AG04450 (cell line): ENCODE data around the gene LELP1. TPM values are rescaled to one million over a fixed set of nuclear protein-coding genes. Genes with fewer than 3 reads are reported as not detected.

Source experiments
- CTCF ChIA-PET: fragments of 300-600, 350-600 bp; formaldehyde crosslinking; extraction: SDS; loops from one replicate; lab custom pipeline; 2022; ENCODE audit warnings: antibody characterized with exemption, inconsistent platforms; lab: Charles Lee
- POLR2A ChIA-PET: fragments of 350-600 bp; formaldehyde crosslinking; extraction: SDS; loops from one replicate; lab custom pipeline; 2021; ENCODE audit warnings: antibody characterized with exemption, inconsistent platforms; lab: Yijun Ruan, JAX
- DNase-seq: peaks from one replicate; pipeline ENCODE4 v3.0.0-alpha.2; 2011; ENCODE audit warnings: low read depth, low spot score
- H3K27ac ChIP-seq: one replicate; pipeline ENCODE4 v1.5.1; 2012; ENCODE audit warnings: low read depth, low read length, control low read depth
- H3K27me3 ChIP-seq: one replicate; pipeline ENCODE4 v1.6.0; 2012; ENCODE audit warnings: low read length; ENCODE audit not compliant: control insufficient read depth, insufficient read depth
- H3K4me3 ChIP-seq: 2 replicates; pipeline ENCODE4 v1.5.1; 2011; ENCODE audit warnings: mild to moderate bottlenecking, low read depth, low read length, control low read depth
- H3K9me3 ChIP-seq: 2 replicates; pipeline ENCODE4 v1.5.1; 2012; ENCODE audit warnings: low read length; ENCODE audit not compliant: control insufficient read depth, insufficient read depth
- polyA plus RNA-seq: library from polyadenylated mRNA; depleted of rRNA; stranded (reverse); fragments of >200 nt; gene quantifications from 2 replicates; pipeline ENCODE4 v1.2.3, GENCODE V29; 2011
- TF ChIP-seq, protein P1 (sequence below): IDR thresholded peaks from 2 replicates; pipeline ENCODE4 v1.5.1; 2011; ENCODE audit warnings: low read depth, low read length, control low read depth, inconsistent platforms

The LELP1 gene
- polyA plus RNA-seq, 1 experiment = not detected

DNA sequence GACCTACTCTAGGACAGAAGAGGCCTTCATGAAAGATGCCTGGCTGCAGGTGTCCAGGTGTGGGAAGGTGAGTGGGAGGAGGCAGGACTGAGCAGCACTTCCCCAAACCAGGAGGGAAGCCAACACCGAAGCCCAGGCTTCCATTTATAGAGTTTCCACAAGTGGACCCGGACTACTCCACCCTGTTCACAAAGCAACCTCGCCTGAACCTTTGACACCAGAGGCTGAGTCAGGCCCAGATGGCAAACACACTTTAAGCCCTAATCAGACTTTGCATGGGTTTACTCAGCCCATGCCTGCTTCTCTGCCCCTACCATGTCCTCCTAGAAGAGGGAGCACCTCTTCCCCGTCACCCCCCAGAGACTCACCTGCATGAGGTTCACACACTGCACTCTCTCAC lies 28.1 kb downstream of the LELP1 start:
- TF ChIP-seq, protein P1, sequence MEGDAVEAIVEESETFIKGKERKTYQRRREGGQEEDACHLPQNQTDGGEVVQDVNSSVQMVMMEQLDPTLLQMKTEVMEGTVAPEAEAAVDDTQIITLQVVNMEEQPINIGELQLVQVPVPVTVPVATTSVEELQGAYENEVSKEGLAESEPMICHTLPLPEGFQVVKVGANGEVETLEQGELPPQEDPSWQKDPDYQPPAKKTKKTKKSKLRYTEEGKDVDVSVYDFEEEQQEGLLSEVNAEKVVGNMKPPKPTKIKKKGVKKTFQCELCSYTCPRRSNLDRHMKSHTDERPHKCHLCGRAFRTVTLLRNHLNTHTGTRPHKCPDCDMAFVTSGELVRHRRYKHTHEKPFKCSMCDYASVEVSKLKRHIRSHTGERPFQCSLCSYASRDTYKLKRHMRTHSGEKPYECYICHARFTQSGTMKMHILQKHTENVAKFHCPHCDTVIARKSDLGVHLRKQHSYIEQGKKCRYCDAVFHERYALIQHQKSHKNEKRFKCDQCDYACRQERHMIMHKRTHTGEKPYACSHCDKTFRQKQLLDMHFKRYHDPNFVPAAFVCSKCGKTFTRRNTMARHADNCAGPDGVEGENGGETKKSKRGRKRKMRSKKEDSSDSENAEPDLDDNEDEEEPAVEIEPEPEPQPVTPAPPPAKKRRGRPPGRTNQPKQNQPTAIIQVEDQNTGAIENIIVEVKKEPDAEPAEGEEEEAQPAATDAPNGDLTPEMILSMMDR = no peak
- Histone ChIP-seq H3K27ac (no peak overlapping the region), H3K27me3 (no peaks in the 10 kb centered on the region), H3K4me3 (no peak overlapping the region), H3K9me3 (no peaks in the 10 kb centered on the region)
- ChIA-PET POLR2A (no interaction called here), CTCF (no interaction called here)
- no peak for DNase-seq

DNA sequence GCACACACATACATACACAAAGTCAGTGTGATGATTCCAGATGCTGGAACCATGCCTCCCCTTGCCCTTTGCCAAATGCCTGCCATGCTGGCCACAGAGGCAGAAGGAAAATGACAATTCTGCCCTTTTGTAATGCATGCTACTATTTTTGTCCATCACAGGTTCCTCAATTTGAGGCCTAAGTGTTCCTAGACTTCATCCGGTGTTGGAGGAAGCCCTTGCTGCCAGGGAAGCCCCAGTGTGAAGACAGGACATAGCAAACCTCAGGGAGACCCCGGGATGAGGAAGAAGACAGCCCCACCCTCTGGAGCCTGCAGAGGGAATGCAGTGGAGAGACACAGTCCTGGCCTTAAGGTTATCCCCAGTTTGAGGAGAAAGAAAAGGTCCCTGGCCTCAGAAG lies 28.6 kb downstream of the LELP1 start:
- TF ChIP-seq, protein P1 = no peak
- no peak for DNase-seq
- Histone ChIP-seq H3K9me3 (no peaks in the 10 kb centered on the region), H3K27me3 (no peaks in the 10 kb centered on the region), H3K27ac (no peak overlapping the region), H3K4me3 (no peak overlapping the region)
- CTCF ChIA-PET = no interaction called here
- POLR2A ChIA-PET = no interaction called here

DNA sequence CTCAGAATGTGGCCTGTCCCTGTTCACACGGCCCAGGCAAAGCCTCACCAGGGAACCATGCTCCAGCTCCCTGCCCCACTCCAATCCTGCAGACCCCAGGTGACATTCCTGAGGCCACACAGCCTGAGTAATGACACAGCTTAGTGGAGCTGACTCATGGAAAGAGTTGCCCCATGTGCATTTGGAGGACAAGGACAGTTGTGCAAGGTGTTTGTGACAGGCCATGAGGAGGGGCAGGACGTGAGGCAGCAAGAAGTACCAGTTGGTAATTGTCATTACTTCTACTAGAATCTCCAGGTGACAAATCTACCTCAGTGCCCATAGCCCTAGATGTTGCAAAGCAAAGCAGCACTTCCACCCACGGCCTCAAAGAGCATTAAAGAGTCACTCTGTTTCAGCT lies 29.3 kb downstream of the LELP1 start:
- ChIA-PET POLR2A (no interaction called here), CTCF (no interaction called here)
- Histone ChIP-seq H3K9me3 (no peaks in the 10 kb centered on the region), H3K27me3 (no peaks in the 10 kb centered on the region), H3K4me3 (no peak overlapping the region), H3K27ac (no peak overlapping the region)
- TF ChIP-seq, protein P1 = no peak
- no peak for DNase-seq

DNA sequence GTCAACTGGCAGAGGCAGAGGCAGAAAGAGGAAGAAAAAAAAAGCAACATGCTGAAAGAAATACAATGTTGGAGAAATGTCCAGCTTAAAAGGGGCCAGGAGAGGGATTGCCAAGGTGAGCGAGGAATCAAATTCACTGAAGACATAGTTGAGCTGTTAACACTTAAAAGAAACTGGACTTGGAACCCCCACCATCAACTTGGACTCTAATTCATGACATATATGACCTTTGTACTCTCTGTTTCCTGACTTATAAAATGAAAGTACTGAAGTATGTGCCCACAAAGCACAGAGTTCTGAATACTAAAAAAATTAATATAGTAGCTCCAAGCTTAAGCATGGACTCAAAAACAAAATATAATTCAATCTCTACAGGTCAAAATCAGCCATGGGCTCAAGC lies 30.2 kb downstream of the LELP1 start:
- H3K9me3 ChIP-seq = no peaks in the 10 kb centered on the region
- TF ChIP-seq, protein P1 = no peak
- H3K27me3 ChIP-seq = no peaks in the 10 kb centered on the region
- H3K4me3 ChIP-seq = no peak overlapping the region
- H3K27ac ChIP-seq = no peak overlapping the region
- no peak for DNase-seq
- POLR2A ChIA-PET = no interaction called here
- CTCF ChIA-PET = interaction anchor here (0.7 kb wide), 1 partner anchor 10 kb away, joined by 4 read pairs; no protein-coding TSS in a partner anchor

DNA sequence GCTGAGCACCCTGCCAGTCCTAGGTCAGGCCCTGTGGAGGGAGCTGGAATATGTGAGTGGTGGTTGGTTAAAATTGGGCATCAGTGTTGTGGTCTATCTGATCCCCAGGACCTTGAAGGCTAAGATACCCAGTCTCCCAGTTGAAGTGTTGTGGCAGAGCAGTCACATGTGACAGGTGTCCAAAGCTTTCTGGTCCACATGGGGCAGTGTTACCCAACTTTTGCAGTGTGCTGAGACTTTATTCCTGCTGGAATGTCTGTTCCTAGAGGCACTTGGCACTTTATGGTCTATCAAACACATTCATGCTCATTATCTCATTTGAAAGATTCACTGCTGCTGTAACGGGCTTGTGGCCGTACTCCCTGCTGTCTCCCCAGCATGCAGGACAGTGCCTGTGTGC lies 35.3 kb downstream of the LELP1 start:
- POLR2A ChIA-PET = no interaction called here
- TF ChIP-seq, protein P1 = no peak
- no peak overlapping the region for H3K4me3 ChIP-seq
- DNase-seq = no peak
- H3K27ac ChIP-seq = no peak overlapping the region
- no peaks in the 10 kb centered on the region for H3K9me3 ChIP-seq
- H3K27me3 ChIP-seq = no peaks in the 10 kb centered on the region
- CTCF ChIA-PET = interaction anchor here (1.2 to 1.6 kb wide), 2 partner anchors 9 kb away, joined by 4 to 10 read pairs; no protein-coding TSS in a partner anchor
